GM12865 (cell line): Measurements from ENCODE around the gene GNB4.

Experiments used
- DNase-seq: peaks from one replicate; pipeline ENCODE4 v3.0.0; 2010; ENCODE audit warnings: low read depth
- H3K4me3 ChIP-seq: 2 replicates; pipeline ENCODE4 v1.5.1; 2011; ENCODE audit warnings: mild to moderate bottlenecking, low read depth, low read length, control low read depth
- TF ChIP-seq, protein P1 (sequence below): IDR thresholded peaks from 2 replicates; pipeline ENCODE4 v1.5.1; 2011; ENCODE audit warnings: low read length, control low read depth, low read depth, inconsistent platforms; ENCODE audit not compliant: insufficient read depth; ENCODE audit errors: missing control alignments

Gene GNB4

DNA sequence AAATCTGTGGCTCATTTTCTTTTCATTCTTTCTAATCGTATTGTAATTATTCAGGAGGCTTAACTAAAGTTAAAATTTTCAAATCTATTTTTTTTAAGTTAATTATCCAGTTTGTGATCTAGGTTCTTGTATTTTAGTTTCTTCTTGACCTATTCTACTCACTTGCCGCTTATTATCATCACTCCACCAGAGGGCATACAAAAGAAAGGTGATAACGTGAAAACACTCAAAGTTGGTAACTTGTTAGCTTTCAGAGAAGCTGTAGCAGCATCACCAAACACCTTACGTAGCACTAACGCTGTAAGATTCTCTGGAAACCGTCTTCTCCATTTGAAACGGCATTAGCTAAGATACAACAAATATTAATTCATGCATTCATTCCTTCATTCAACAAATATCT lies 4.8 kb downstream of the GNB4 start:
- TF ChIP-seq, protein P1, sequence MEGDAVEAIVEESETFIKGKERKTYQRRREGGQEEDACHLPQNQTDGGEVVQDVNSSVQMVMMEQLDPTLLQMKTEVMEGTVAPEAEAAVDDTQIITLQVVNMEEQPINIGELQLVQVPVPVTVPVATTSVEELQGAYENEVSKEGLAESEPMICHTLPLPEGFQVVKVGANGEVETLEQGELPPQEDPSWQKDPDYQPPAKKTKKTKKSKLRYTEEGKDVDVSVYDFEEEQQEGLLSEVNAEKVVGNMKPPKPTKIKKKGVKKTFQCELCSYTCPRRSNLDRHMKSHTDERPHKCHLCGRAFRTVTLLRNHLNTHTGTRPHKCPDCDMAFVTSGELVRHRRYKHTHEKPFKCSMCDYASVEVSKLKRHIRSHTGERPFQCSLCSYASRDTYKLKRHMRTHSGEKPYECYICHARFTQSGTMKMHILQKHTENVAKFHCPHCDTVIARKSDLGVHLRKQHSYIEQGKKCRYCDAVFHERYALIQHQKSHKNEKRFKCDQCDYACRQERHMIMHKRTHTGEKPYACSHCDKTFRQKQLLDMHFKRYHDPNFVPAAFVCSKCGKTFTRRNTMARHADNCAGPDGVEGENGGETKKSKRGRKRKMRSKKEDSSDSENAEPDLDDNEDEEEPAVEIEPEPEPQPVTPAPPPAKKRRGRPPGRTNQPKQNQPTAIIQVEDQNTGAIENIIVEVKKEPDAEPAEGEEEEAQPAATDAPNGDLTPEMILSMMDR = peak; percentile 10
- no peak overlapping the region for H3K4me3 ChIP-seq
- peak; percentile 25 for DNase-seq

DNA sequence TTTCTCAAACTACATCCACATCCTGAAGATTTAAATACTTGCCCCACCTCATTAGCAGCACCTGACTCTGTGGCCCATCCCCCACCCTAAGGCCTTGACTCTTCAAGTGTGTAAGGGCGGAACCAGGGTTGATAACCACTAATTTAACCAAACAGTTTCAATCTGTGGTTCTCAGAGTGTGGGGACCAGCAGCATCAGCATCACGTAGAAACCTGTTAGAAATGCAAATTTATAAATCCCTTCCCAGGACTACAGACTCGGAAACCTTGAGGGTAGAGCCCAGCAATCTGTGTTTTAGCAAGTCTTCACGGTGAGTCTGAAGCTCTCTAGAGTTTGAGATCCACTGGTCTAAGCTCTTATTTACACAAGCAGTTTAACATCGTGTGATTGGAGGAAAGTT lies 12.4 kb downstream of the GNB4 start:
- H3K4me3 ChIP-seq = no peak overlapping the region
- DNase-seq = peak; percentile 82
- TF ChIP-seq, protein P1 = no peak

DNA sequence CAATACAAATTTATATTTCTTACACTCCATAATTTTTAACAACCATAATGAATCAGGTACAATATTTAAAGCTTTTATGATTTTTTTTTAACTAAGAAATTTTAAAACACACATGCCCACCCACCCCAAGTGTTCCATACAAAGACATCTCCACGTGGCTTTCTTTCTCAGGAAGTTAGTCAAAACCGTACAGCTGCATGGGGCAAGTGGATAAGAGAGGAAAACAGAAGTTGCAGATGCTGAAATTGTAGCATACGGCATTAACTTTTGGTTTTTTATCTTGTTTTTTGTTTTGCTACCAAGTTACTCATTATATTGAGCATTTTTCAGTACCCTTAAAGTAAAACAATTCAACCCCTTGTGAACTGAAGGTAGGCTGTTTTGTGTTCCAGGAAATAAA lies 14.8 kb downstream of the GNB4 start:
- no peak overlapping the region for H3K4me3 ChIP-seq
- TF ChIP-seq, protein P1 = no peak
- no peak for DNase-seq

DNA sequence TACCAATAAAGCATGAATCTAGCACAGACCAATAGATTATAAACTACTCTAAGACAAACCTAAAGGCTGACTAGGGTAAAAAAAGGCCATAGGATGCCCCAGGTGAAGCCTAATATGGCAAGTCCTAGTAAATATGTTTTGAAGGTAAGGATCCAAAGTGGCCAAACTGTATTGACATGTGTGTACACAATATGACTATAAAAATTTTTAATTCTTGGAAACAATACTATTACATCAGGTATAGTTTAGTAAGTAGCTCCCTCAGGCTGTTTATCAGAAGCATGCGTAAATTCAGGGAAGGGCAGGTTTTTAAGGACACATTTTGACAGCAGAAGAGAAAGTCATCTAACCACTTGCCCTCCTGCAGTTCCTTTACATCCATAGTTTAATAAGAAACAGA lies 18.8 kb downstream of the GNB4 start:
- TF ChIP-seq, protein P1 = no peak
- DNase-seq = no peak

DNA sequence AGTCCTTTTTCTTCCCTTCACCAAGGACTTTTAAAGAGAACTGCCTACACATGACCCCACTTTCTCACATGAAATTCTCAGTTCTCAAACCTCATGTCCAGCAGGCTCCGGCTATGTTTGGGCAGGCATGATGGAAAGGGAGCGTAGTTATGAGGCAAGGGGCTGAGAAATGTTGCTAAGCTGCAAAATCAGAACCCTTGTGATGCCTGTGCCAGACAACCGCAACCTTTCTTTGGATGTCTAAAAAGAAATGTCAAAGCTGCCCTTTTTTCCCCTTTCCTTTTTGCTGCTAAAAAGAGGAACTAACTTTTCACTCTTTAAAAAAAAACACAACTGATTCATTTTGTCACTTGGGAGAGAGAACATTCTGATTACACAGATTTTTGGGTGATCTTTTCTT lies 19.2 kb downstream of the GNB4 start:
- TF ChIP-seq, protein P1 = no peak
- no peak overlapping the region for H3K4me3 ChIP-seq
- DNase-seq = peak; percentile 56

More for the DNA sequence above, 18.8 kb downstream of the GNB4 start:
- H3K4me3 ChIP-seq = no peak overlapping the region

DNA sequence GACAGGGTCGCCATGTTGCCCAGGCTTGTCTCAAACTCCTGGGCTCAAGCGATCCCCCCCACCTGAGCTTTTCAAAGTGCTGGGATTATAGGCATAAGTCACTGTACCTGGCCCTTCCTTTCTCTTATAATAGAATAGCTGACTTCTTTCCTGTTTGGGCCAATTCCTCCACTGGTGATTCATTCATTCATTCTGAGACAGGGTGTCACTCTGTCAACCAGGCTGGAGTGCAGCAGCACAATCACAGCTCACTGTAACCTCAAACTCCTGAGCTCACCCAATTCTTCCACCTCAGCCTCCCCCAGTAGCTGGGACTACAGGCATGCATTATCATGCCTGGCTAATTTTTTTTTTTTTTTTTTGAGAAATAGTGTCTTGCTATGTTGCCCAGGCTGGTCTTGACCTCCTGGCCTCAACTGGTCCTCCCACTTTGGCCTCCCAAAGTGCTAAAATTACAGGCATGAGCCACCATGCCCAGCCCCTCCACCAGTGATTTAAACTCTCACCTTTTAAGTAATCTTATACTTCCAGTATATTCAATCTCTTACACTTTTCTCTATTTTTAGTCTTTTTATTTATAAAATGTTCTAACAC lies 20.9 kb downstream of the GNB4 start:
- no peak for DNase-seq
- no peak overlapping the region for H3K4me3 ChIP-seq
- TF ChIP-seq, protein P1 = no peak
